HepG2 (cell line): ENCODE measurements around the gene TAT. TPM values are rescaled to one million over a fixed set of nuclear protein-coding genes. Genes with fewer than 3 reads are reported as not detected.

Experiments used
- ATAC-seq: fragments of 200-7000 bp; cut with Tn5 transposase; 3 replicates; pipeline ENCODE4 v1.9.1; 2020; ENCODE audit warnings: mild to moderate bottlenecking, moderate library complexity
- BruUV-seq: library from RNA; stranded (reverse); fragments of 400-500 nt; replicated peaks from 2 replicates; lab custom pipeline; 2021; lab: Mats Ljungman, UMichigan
- CTCF ChIA-PET: fragments of 300-600 bp; formaldehyde crosslinking; extraction: SDS; loops from one replicate; lab custom pipeline; 2021; ENCODE audit warnings: low total read pairs, inconsistent platforms, low intra/inter-chr PET ratio; lab: Yijun Ruan, JAX
- POLR2A ChIA-PET: fragments of 350-600 bp; sonication (Branson Sonifier 250); formaldehyde crosslinking; loops from one replicate; lab custom pipeline; 2020; ENCODE audit warnings: antibody characterized with exemption, inconsistent platforms; lab: Yijun Ruan, JAX
- DNase-seq: peaks from one replicate; pipeline ENCODE4 v3.0.0-alpha.2; 2015; ENCODE audit warnings: low spot score
- FAIRE-seq: peaks from 3 replicates; lab custom pipeline; 2011; peaks lifted over from hg19 to GRCh38; lab: Jason Lieb, UNC
- H2AFZ ChIP-seq: one replicate; pipeline ENCODE4 v1.6.1; 2011; ENCODE audit warnings: low read length, inconsistent platforms
- H3K27ac ChIP-seq: fragments of 300-600 bp; 3 replicates; pipeline ENCODE4 v1.8.0; 2011; ENCODE audit warnings: mixed run types, mild to moderate bottlenecking, mixed read lengths, low read length, inconsistent platforms; ENCODE audit not compliant: insufficient read depth; ENCODE audit errors: extremely low read length
- H3K27me3 ChIP-seq, 2 experiments: fragments of 200-600 bp in 1 of 2; 2 replicates in 1 of 2; 3 replicates in 1 of 2; pipeline versions ENCODE4 v1.6.0 to v1.8.0; 2011; ENCODE audit warnings: low read length in 2 of 2, mild to moderate bottlenecking in 2 of 2, moderate library complexity in 2 of 2, inconsistent platforms in 1 of 2; ENCODE audit not compliant: insufficient read depth in 2 of 2, control insufficient read depth in 1 of 2
- H3K36me3 ChIP-seq, 2 experiments: fragments of 200-600 bp in 1 of 2; replicated peaks in 1 of 2; 2 replicates in 1 of 2; 3 replicates in 1 of 2; pipeline versions ENCODE4 v1.5.1 to v1.8.0; 2011; ENCODE audit warnings: low read length in 2 of 2, inconsistent platforms in 1 of 2; ENCODE audit not compliant: insufficient read depth in 2 of 2, control insufficient read depth in 1 of 2
- H3K4me1 ChIP-seq: 2 replicates; pipeline ENCODE4 v1.5.1; 2012; ENCODE audit warnings: low read length, inconsistent platforms; ENCODE audit not compliant: insufficient read depth
- H3K4me2 ChIP-seq: 2 replicates; pipeline ENCODE4 v1.6.0; 2011; ENCODE audit warnings: low read depth, low read length, inconsistent platforms
- H3K4me3 ChIP-seq, 3 experiments: fragments of 200-600 bp in 1 of 3; sonication (generic), shearing (Covaris generic) in 1 of 3; replicated peaks in 1 of 3; 2 replicates each; pipeline ENCODE4 v1.5.1; 2011 to 2016; ENCODE audit warnings: low read length in 3 of 3, inconsistent platforms in 2 of 3, low read depth in 2 of 3, mild to moderate bottlenecking in 2 of 3, control low read depth in 1 of 3, mixed read lengths in 1 of 3; ENCODE audit not compliant: insufficient read depth in 1 of 3
- H3K79me2 ChIP-seq: one replicate; pipeline ENCODE4 v1.6.1; 2011; ENCODE audit warnings: low read length, inconsistent platforms; ENCODE audit not compliant: insufficient read depth
- H3K9ac ChIP-seq: 2 replicates; pipeline ENCODE4 v1.6.0; 2011; ENCODE audit warnings: mild to moderate bottlenecking, low read depth, low read length, inconsistent platforms; ENCODE audit not compliant: insufficient read depth
- H3K9me3 ChIP-seq: 2 replicates; pipeline ENCODE4 v1.5.1; 2012; ENCODE audit warnings: mild to moderate bottlenecking, low read length
- H4K20me1 ChIP-seq: 2 replicates; pipeline ENCODE4 v1.6.0; 2011; ENCODE audit warnings: inconsistent platforms, mild to moderate bottlenecking, low read length, moderate library complexity; ENCODE audit not compliant: insufficient read depth
- AHR ChIP-seq: IDR thresholded peaks from 2 replicates; pipeline ENCODE4 v1.6.1; 2018; ENCODE audit warnings: missing genetic modification reagents, missing compliant biosample characterization
- EP300 ChIP-seq, 3 experiments: sonication (generic) in 1 of 3; formaldehyde crosslinking in 1 of 3; IDR thresholded peaks; 2 replicates each; pipeline versions ENCODE4 v1.5.1 to v1.6.1; 2011 to 2020; ENCODE audit warnings: low read depth in 2 of 3, low read length in 2 of 3, borderline replicate concordance in 1 of 3, improper control_type of control experiment in 1 of 3, mild to moderate bottlenecking in 1 of 3, missing genetic modification reagents in 1 of 3, moderate library complexity in 1 of 3
- HMG20A ChIP-seq: IDR thresholded peaks from 2 replicates; pipeline ENCODE4 v1.6.1; 2016; ENCODE audit warnings: borderline replicate concordance
- HNF4G ChIP-seq, 2 experiments: sonication (generic) in 1 of 2; formaldehyde crosslinking in 1 of 2; IDR thresholded peaks; 2 replicates each; pipeline versions ENCODE4 v1.4.0 to v1.6.1; 2011 to 2020; ENCODE audit warnings: borderline replicate concordance in 2 of 2, low read depth in 2 of 2, mild to moderate bottlenecking in 2 of 2, low read length in 1 of 2, missing genetic modification reagents in 1 of 2, moderate library complexity in 1 of 2
- KDM4B ChIP-seq: sonication (generic); formaldehyde crosslinking; IDR thresholded peaks from 2 replicates; pipeline ENCODE4 v1.4.0; 2020; ENCODE audit warnings: missing genetic modification reagents
- KDM6A ChIP-seq: IDR thresholded peaks from 2 replicates; pipeline ENCODE4 v1.6.1; 2016; ENCODE audit warnings: low read depth
- KLF13 ChIP-seq: sonication (generic); formaldehyde crosslinking; IDR thresholded peaks from 2 replicates; pipeline ENCODE4 v1.4.0; 2020; ENCODE audit warnings: mild to moderate bottlenecking, missing genetic modification reagents
- MXI1 ChIP-seq: IDR thresholded peaks from 3 replicates; pipeline ENCODE4 v1.6.1; 2012; ENCODE audit warnings: low read depth, low read length, inconsistent platforms, borderline replicate concordance
- NCOA2 ChIP-seq: sonication (generic); formaldehyde crosslinking; IDR thresholded peaks from 2 replicates; pipeline ENCODE4 v1.8.0; 2022; ENCODE audit warnings: inconsistent platforms
- PHF8 ChIP-seq: sonication (generic); formaldehyde crosslinking; IDR thresholded peaks from 2 replicates; pipeline ENCODE4 v1.5.0; 2020; ENCODE audit warnings: missing genetic modification reagents
- POLR2G ChIP-seq: fragments of 200-400 bp; formaldehyde crosslinking; IDR thresholded peaks from 2 replicates; pipeline ENCODE4 v1.6.1; 2018; ENCODE audit warnings: mild to moderate bottlenecking, low read depth, low read length, moderate library complexity
- PPARG ChIP-seq: conservative IDR thresholded peaks from 2 replicates; pipeline ENCODE4 v1.6.1; 2016; ENCODE audit warnings: missing biosample characterization, missing genetic modification reagents
- RXRB ChIP-seq: IDR thresholded peaks from 2 replicates; pipeline ENCODE4 v1.6.1; 2016; ENCODE audit warnings: borderline replicate concordance, missing genetic modification reagents, missing compliant biosample characterization
- SNRNP70 ChIP-seq: fragments of 200-400 bp; formaldehyde crosslinking; IDR thresholded peaks from 2 replicates; pipeline ENCODE4 v1.6.1; 2017; ENCODE audit warnings: mild to moderate bottlenecking, low read depth, low read length, moderate library complexity
- SOX13 ChIP-seq, 3 experiments: fragments of 450-650 bp in 1 of 3; sonication (generic) in 1 of 3; formaldehyde crosslinking in 1 of 3; IDR thresholded peaks in 2 of 3; conservative IDR thresholded peaks in 1 of 3; 2 replicates each; pipeline versions ENCODE4 v1.5.0 to v1.6.1; 2016 to 2020; ENCODE audit warnings: antibody characterized with exemption in 1 of 3, mild to moderate bottlenecking in 1 of 3, missing compliant biosample characterization in 1 of 3, missing genetic modification reagents in 1 of 3, moderate library complexity in 1 of 3
- ZFP62 ChIP-seq: sonication (generic); formaldehyde crosslinking; IDR thresholded peaks from 2 replicates; pipeline ENCODE4 v1.4.0; 2020; ENCODE audit warnings: missing genetic modification reagents
- ZNF101 ChIP-seq: sonication (generic); formaldehyde crosslinking; IDR thresholded peaks from 2 replicates; pipeline ENCODE4 v1.4.0; 2020; ENCODE audit warnings: mild to moderate bottlenecking, low read depth, missing genetic modification reagents, borderline replicate concordance
- ZNF644 ChIP-seq: IDR thresholded peaks from 2 replicates; pipeline ENCODE4 v1.6.1; 2016; ENCODE audit warnings: low read depth
- ZNF780A ChIP-seq: sonication (generic); formaldehyde crosslinking; IDR thresholded peaks from 2 replicates; pipeline ENCODE4 v1.8.0; 2022; ENCODE audit warnings: mild to moderate bottlenecking, missing genetic modification reagents, moderate library complexity
- in situ Hi-C: cut with HindIII; loops from 2 replicates; pipeline ENCODE4 v1.10.0; 2017; ENCODE audit warnings: low pct_unique_long_range_greater_than_20kb; ENCODE audit not compliant: extremely low pct_ligation_motif_present
- intact Hi-C: fragments of 100-400 bp; cut with micrococcal nuclease; formaldehyde crosslinking; loops from one replicate; pipeline ENCODE4 v1.10.0; 2022; ENCODE audit not compliant: unreplicated experiment
- polyA plus RNA-seq, 8 experiments: library from polyadenylated mRNA; depleted of rRNA in 3 of 8; stranded (reverse) in 7 of 8; unstranded in 1 of 8; fragments of >200 nt; fragmentation: Illumina TruSeq in 4 of 8; extraction: Trizol in 4 of 8; gene quantifications; 2 replicates each; pipeline versions ENCODE4 v1.2.1 to v1.2.3, GENCODE V29; 2011 to 2016; ENCODE audit warnings: low read depth in 4 of 8, missing spikeins in 1 of 8, mixed read lengths in 1 of 8; ENCODE audit not compliant: insufficient read depth in 1 of 8
- total RNA-seq, 5 experiments: library from RNA; depleted of rRNA; stranded (reverse); fragments of >200 nt; fragmentation: Illumina TruSeq; extraction: Trizol; gene quantifications; 2 replicates each; pipeline ENCODE4 v1.2.3, GENCODE V29; 2016; ENCODE audit warnings: low read depth in 1 of 5
- TF ChIP-seq, protein P1 (sequence below): sonication (generic); formaldehyde crosslinking; IDR thresholded peaks from 2 replicates; pipeline ENCODE4 v1.9.0; 2021; ENCODE audit warnings: missing genetic modification reagents, mild to moderate bottlenecking, borderline replicate concordance
- TF ChIP-seq, protein P2 (sequence below): sonication (generic); formaldehyde crosslinking; conservative IDR thresholded peaks from 2 replicates; pipeline ENCODE4 v1.4.0; 2020; ENCODE audit warnings: mild to moderate bottlenecking, missing genetic modification reagents, moderate library complexity

TAT gene
- total and polyA plus RNA-seq, 2 of the 13 experiments (the other 11 are each of a cell fraction or from before 2014, with no cell fraction given), result 1.6 to 5.8 TPM

DNA sequence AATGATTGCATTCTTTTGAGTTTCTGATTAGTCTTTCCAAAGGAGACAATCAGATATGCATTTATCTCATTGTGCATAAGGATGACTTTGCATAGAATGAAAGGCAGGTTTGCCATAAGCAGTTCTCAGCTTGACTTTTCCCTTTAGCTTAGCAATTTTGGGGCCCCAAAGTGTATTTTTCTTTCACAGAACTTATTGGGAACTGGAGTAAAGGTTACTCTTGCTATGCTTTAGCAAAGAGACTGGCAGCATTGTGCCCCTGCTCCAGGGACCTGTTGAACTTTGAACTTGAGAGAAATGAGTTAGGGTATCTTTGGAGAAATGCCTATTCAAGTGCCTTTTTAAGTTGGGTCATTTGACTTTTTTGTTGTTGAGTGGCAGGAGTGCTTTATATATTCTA is 17.0 kb downstream of the TAT start:
- intact Hi-C loops, result no loop called here
- FAIRE-seq, result no peak
- ChIA-PET POLR2A (interaction anchor here (1.5 kb wide), 1 partner anchor 34 kb away, joined by 3 read pairs; no protein-coding TSS in a partner anchor), CTCF (no interaction called here)
- BruUV-seq, result no TSS peak
- DNase-seq, result peak; percentile 44
- no peak overlapping the region for H2AFZ ChIP-seq
- in situ Hi-C loops, result no loop called here
- H3K4me3 ChIP-seq, result no peak overlapping the region
- peak overlapping the region; percentile 36; the same call in 1 of the 2 replicates for H3K4me2 ChIP-seq
- no peaks in the 10 kb centered on the region for H3K79me2 ChIP-seq
- H3K27me3 ChIP-seq, result no peaks in the 10 kb centered on the region; a peak in 1 of 5 replicates
- peaks cover 53% of the 10 kb centered on the region for H3K4me1 ChIP-seq
- H3K36me3 ChIP-seq, result no peaks in the 10 kb centered on the region
- no peak for ATAC-seq
- peaks cover 9% of the 10 kb centered on the region for H3K9me3 ChIP-seq
- H3K27ac ChIP-seq, result peak overlapping the region; percentile 27
- H4K20me1 ChIP-seq, result no peaks in the 10 kb centered on the region
- no peak overlapping the region for H3K9ac ChIP-seq
- TF ChIP-seq ZNF101 (CRISPR knock-in tag) (no peak), PHF8 (CRISPR knock-in tag) (no peak), ZFP62 (CRISPR knock-in tag) (no peak), EP300 (IDR thresholded peaks at IDR 0.05; ENCODE audit: low read depth in 2 of 2, low read length in 2 of 2) (peak in 1 of 2 experiments; percentile 34; a peak in 1 of 4 replicates), EP300 (CRISPR knock-in tag; IDR thresholded peaks at IDR 0.05; ENCODE audit: borderline replicate concordance) (no peak), PPARG (CRISPR knock-in tag) (peak; percentile 96), MXI1 (no peak), SNRNP70 (no peak), KDM6A (CRISPR knock-in tag) (peak; percentile 49; the same call in 1 of the 2 replicates), SOX13 (IDR thresholded peaks at IDR 0.05) (no peak), SOX13 (CRISPR knock-in tag; conservative IDR thresholded peaks at IDR 0.05 in 1 of 2, IDR thresholded peaks at IDR 0.05 in 1 of 2) (peak in 1 of 2 experiments; percentile 22; a peak in 1 of 4 replicates), RXRB (CRISPR knock-in tag) (peak; percentile 82), ZNF780A (no peak), KLF13 (CRISPR knock-in tag) (no peak), HNF4G (IDR thresholded peaks at IDR 0.05; ENCODE audit: borderline replicate concordance, low read depth, low read length) (peak; percentile 65), HNF4G (CRISPR knock-in tag; IDR thresholded peaks at IDR 0.05; ENCODE audit: borderline replicate concordance, low read depth) (no peak), HMG20A (peak; percentile 31; the same call in 1 of the 2 replicates), AHR (CRISPR knock-in tag) (no peak), KDM4B (CRISPR knock-in tag) (no peak), ZNF644 (0 out of 2 replicates have a peak, but pooled peaks have one; percentile 14), NCOA2 (CRISPR knock-in tag) (peak; percentile 19; the same call in 1 of the 2 replicates), POLR2G (no peak)
- TF ChIP-seq, protein P1, sequence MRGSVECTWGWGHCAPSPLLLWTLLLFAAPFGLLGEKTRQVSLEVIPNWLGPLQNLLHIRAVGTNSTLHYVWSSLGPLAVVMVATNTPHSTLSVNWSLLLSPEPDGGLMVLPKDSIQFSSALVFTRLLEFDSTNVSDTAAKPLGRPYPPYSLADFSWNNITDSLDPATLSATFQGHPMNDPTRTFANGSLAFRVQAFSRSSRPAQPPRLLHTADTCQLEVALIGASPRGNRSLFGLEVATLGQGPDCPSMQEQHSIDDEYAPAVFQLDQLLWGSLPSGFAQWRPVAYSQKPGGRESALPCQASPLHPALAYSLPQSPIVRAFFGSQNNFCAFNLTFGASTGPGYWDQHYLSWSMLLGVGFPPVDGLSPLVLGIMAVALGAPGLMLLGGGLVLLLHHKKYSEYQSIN, result no peak
- TF ChIP-seq, protein P2, sequence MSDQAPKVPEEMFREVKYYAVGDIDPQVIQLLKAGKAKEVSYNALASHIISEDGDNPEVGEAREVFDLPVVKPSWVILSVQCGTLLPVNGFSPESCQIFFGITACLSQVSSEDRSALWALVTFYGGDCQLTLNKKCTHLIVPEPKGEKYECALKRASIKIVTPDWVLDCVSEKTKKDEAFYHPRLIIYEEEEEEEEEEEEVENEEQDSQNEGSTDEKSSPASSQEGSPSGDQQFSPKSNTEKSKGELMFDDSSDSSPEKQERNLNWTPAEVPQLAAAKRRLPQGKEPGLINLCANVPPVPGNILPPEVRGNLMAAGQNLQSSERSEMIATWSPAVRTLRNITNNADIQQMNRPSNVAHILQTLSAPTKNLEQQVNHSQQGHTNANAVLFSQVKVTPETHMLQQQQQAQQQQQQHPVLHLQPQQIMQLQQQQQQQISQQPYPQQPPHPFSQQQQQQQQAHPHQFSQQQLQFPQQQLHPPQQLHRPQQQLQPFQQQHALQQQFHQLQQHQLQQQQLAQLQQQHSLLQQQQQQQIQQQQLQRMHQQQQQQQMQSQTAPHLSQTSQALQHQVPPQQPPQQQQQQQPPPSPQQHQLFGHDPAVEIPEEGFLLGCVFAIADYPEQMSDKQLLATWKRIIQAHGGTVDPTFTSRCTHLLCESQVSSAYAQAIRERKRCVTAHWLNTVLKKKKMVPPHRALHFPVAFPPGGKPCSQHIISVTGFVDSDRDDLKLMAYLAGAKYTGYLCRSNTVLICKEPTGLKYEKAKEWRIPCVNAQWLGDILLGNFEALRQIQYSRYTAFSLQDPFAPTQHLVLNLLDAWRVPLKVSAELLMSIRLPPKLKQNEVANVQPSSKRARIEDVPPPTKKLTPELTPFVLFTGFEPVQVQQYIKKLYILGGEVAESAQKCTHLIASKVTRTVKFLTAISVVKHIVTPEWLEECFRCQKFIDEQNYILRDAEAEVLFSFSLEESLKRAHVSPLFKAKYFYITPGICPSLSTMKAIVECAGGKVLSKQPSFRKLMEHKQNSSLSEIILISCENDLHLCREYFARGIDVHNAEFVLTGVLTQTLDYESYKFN (CRISPR knock-in tag), result peak; percentile 71
